H1 (cell line): ENCODE results near the gene DHRS13. TPM values are rescaled to one million over a fixed set of nuclear protein-coding genes. Genes with fewer than 3 reads are reported as not detected.

Source experiments
- CTCF ChIA-PET: fragments of 300-600 bp; sonication (Branson Sonifier 250); formaldehyde crosslinking; loops from one replicate; lab custom pipeline; 2021; ENCODE audit not compliant: partially characterized antibody; lab: Charles Lee
- POLR2A ChIA-PET: fragments of 300-600 bp; sonication (Branson Sonifier 250); formaldehyde crosslinking; loops from one replicate; lab custom pipeline; 2021; ENCODE audit warnings: inconsistent platforms; ENCODE audit not compliant: partially characterized antibody; lab: Charles Lee
- DNase-seq, 2 experiments: peaks; one replicate each; pipeline versions ENCODE4 v3.0.0 to v3.0.0-alpha.2; 2010 to 2022; ENCODE audit warnings: low spot score in 2 of 2, low read depth in 1 of 2, mixed read lengths in 1 of 2
- FAIRE-seq: peaks from 2 replicates; lab custom pipeline; 2011; peaks lifted over from hg19 to GRCh38; lab: Jason Lieb, UNC
- H2AFZ ChIP-seq: 2 replicates; pipeline ENCODE4 v1.8.1; 2012; ENCODE audit warnings: low read length, inconsistent platforms
- H2AK5ac ChIP-seq: 2 replicates; pipeline ENCODE4 v1.6.1; 2013; ENCODE audit warnings: low read depth, low read length
- H2BK120ac ChIP-seq: replicated peaks from 2 replicates; pipeline ENCODE3; 2013; ENCODE audit warnings: low read depth, low read length, inconsistent platforms
- H2BK12ac ChIP-seq: 2 replicates; pipeline ENCODE4 v1.6.1; 2013; ENCODE audit warnings: low read depth, low read length
- H2BK15ac ChIP-seq: 2 replicates; pipeline ENCODE4 v1.6.1; 2013; ENCODE audit warnings: low read length
- H2BK20ac ChIP-seq: 2 replicates; pipeline ENCODE4 v1.6.1; 2013; ENCODE audit warnings: low read length
- H2BK5ac ChIP-seq: 2 replicates; pipeline ENCODE4 v1.6.1; 2013; ENCODE audit warnings: low read depth, low read length
- H3K14ac ChIP-seq: 2 replicates; pipeline ENCODE4 v1.6.1; 2013; ENCODE audit warnings: inconsistent platforms; ENCODE audit not compliant: insufficient read length
- H3K18ac ChIP-seq: 2 replicates; pipeline ENCODE4 v1.6.1; 2013; ENCODE audit warnings: low read length; ENCODE audit errors: extremely low read depth
- H3K23ac ChIP-seq: 2 replicates; pipeline ENCODE4 v1.6.1; 2013; ENCODE audit warnings: inconsistent platforms; ENCODE audit not compliant: insufficient read length
- H3K23me2 ChIP-seq: 2 replicates; pipeline ENCODE4 v1.6.1; 2013; ENCODE audit warnings: low read depth, low read length
- H3K27ac ChIP-seq: 2 replicates; pipeline ENCODE4 v1.6.1; 2011; ENCODE audit warnings: low read depth, low read length, inconsistent platforms
- H3K27me3 ChIP-seq, 4 experiments: replicated peaks in 1 of 4; 1 replicate in 1 of 4; 2 replicates in 3 of 4; pipeline versions ENCODE4 v1.6.1 to v1.8.1; 2011 to 2013; ENCODE audit warnings: low read length in 3 of 4, mild to moderate bottlenecking in 3 of 4, inconsistent platforms in 2 of 4, mixed read lengths in 2 of 4, moderate library complexity in 1 of 4; ENCODE audit not compliant: control insufficient read depth in 3 of 4, insufficient read depth in 3 of 4; ENCODE audit errors: extremely low read depth in 1 of 4
- H3K36me3 ChIP-seq, 4 experiments: 2 replicates each; pipeline versions ENCODE4 v1.6.1 to v1.8.1; 2011 to 2013; ENCODE audit warnings: mild to moderate bottlenecking in 4 of 4, low read length in 3 of 4, moderate library complexity in 2 of 4, control low read depth in 1 of 4, inconsistent platforms in 1 of 4; ENCODE audit not compliant: insufficient read depth in 4 of 4, control insufficient read depth in 2 of 4
- H3K4ac ChIP-seq: replicated peaks from 2 replicates; pipeline ENCODE3; 2013; ENCODE audit warnings: low read length, low read depth, mixed read lengths, inconsistent platforms; ENCODE audit not compliant: insufficient read length
- H3K4me1 ChIP-seq, 4 experiments: replicated peaks in 1 of 4; 1 replicate in 1 of 4; 2 replicates in 3 of 4; pipeline versions ENCODE4 v1.6.1 to v1.8.1; 2011 to 2013; ENCODE audit warnings: low read length in 3 of 4, inconsistent platforms in 2 of 4, mixed read lengths in 1 of 4; ENCODE audit not compliant: insufficient read depth in 4 of 4, control insufficient read depth in 3 of 4
- H3K4me2 ChIP-seq, 2 experiments: 2 replicates each; pipeline versions ENCODE4 v1.6.1 to v1.8.1; 2011 to 2013; ENCODE audit warnings: low read depth in 2 of 2, low read length in 2 of 2, control low read depth in 1 of 2, inconsistent platforms in 1 of 2, mild to moderate bottlenecking in 1 of 2; ENCODE audit not compliant: insufficient read depth in 1 of 2
- H3K4me3 ChIP-seq, 4 experiments: fragments of 200-600, 300-600 bp in 1 of 4; sonication (generic), shearing (Covaris generic), sonication (Bioruptor Twin) in 1 of 4; 2 replicates each; pipeline versions ENCODE4 v1.5.1 to v1.8.1; 2011 to 2016; ENCODE audit warnings: low read length in 4 of 4, low read depth in 3 of 4, control low read depth in 2 of 4, inconsistent platforms in 2 of 4, mild to moderate bottlenecking in 2 of 4, mixed read lengths in 1 of 4, moderate library complexity in 1 of 4; ENCODE audit not compliant: insufficient read depth in 2 of 4; ENCODE audit errors: extremely low read depth in 1 of 4
- H3K56ac ChIP-seq: replicated peaks from 2 replicates; pipeline ENCODE3; 2013; ENCODE audit warnings: low read depth, mild to moderate bottlenecking, mixed read lengths, low read length, inconsistent platforms; ENCODE audit not compliant: insufficient read length
- H3K79me1 ChIP-seq: 2 replicates; pipeline ENCODE4 v1.6.1; 2013; ENCODE audit warnings: low read depth, low read length, control low read depth
- H3K79me2 ChIP-seq, 2 experiments: 2 replicates each; pipeline versions ENCODE4 v1.6.1 to v1.8.1; 2012 to 2013; ENCODE audit warnings: low read length in 2 of 2, mild to moderate bottlenecking in 2 of 2, inconsistent platforms in 1 of 2; ENCODE audit not compliant: insufficient read depth in 2 of 2, control insufficient read depth in 1 of 2
- H3K9ac ChIP-seq, 4 experiments: replicated peaks in 1 of 4; 1 replicate in 1 of 4; 2 replicates in 3 of 4; pipeline versions ENCODE4 v1.6.1 to v1.8.1; 2011 to 2013; ENCODE audit warnings: low read depth in 3 of 4, low read length in 3 of 4, control low read depth in 2 of 4, mild to moderate bottlenecking in 2 of 4, moderate library complexity in 2 of 4, inconsistent platforms in 1 of 4; ENCODE audit errors: extremely low read depth in 1 of 4
- H3K9me3 ChIP-seq, 2 experiments: 2 replicates each; pipeline versions ENCODE4 v1.6.1 to v1.8.1; 2012 to 2013; ENCODE audit warnings: mild to moderate bottlenecking in 2 of 2, moderate library complexity in 2 of 2, control low read depth in 1 of 2, inconsistent platforms in 1 of 2, low read depth in 1 of 2, low read length in 1 of 2, mixed read lengths in 1 of 2; ENCODE audit not compliant: insufficient read depth in 2 of 2
- H4K20me1 ChIP-seq, 2 experiments: replicated peaks in 1 of 2; 2 replicates each; pipeline versions ENCODE3 to v1.8.1; 2011 to 2013; ENCODE audit warnings: inconsistent platforms in 2 of 2, low read length in 2 of 2, mild to moderate bottlenecking in 1 of 2; ENCODE audit not compliant: insufficient read depth in 2 of 2, control insufficient read depth in 1 of 2
- H4K5ac ChIP-seq: 2 replicates; pipeline ENCODE4 v1.6.1; 2013; ENCODE audit warnings: low read length, low read depth, mixed read lengths, inconsistent platforms; ENCODE audit not compliant: insufficient read length
- H4K8ac ChIP-seq: 2 replicates; pipeline ENCODE4 v1.8.0; 2013; ENCODE audit warnings: mild to moderate bottlenecking, moderate library complexity, low read length, inconsistent platforms; ENCODE audit not compliant: insufficient read depth; ENCODE audit errors: extremely low read depth
- H4K91ac ChIP-seq: replicated peaks from 2 replicates; pipeline ENCODE3; 2013; ENCODE audit warnings: low read length, mixed read lengths, inconsistent platforms; ENCODE audit not compliant: insufficient read length
- CBX5 ChIP-seq: fragments of 300-800, 300-1000 bp; sonication (generic); IDR thresholded peaks from 2 replicates; pipeline ENCODE4 v1.7.1; 2016; ENCODE audit warnings: antibody characterized with exemption, low read length, low read depth
- CHD1 ChIP-seq: IDR thresholded peaks from 2 replicates; pipeline ENCODE4 v1.6.1; 2012; ENCODE audit warnings: low read depth, low read length, improper control_type of control experiment
- E2F6 ChIP-seq: IDR thresholded peaks from 2 replicates; pipeline ENCODE4 v1.6.1; 2012; ENCODE audit warnings: inconsistent platforms
- EP300 ChIP-seq, 2 experiments: IDR thresholded peaks; 1 replicate in 1 of 2; 2 replicates in 1 of 2; pipeline ENCODE4 v1.6.1; 2011 to 2012; ENCODE audit warnings: low read depth in 2 of 2, low read length in 2 of 2, mild to moderate bottlenecking in 2 of 2, borderline replicate concordance in 1 of 2, inconsistent platforms in 1 of 2, moderate library complexity in 1 of 2
- RBBP5 ChIP-seq: IDR thresholded peaks from 2 replicates; pipeline ENCODE4 v1.7.1; 2012; ENCODE audit warnings: low read depth, mild to moderate bottlenecking, inconsistent platforms, low read length, moderate library complexity, borderline replicate concordance
- RXRA ChIP-seq: IDR thresholded peaks from 2 replicates; pipeline ENCODE4 v1.6.1; 2011; ENCODE audit warnings: low read depth, mild to moderate bottlenecking, low read length, moderate library complexity; ENCODE audit not compliant: insufficient read depth
- SAP30 ChIP-seq: fragments of 300-600 bp; sonication (generic); IDR thresholded peaks from 2 replicates; pipeline ENCODE4 v1.7.1; 2012; ENCODE audit warnings: low read length, moderate library complexity, mild to moderate bottlenecking, inconsistent platforms; ENCODE audit not compliant: insufficient read depth, insufficient replicate concordance
- SIX5 ChIP-seq: IDR thresholded peaks from 2 replicates; pipeline ENCODE4 v1.6.1; 2011; ENCODE audit warnings: mild to moderate bottlenecking, low read depth, low read length
- SUZ12 ChIP-seq: fragments of 200-600 bp; sonication (generic); IDR thresholded peaks from 2 replicates; pipeline ENCODE4 v1.6.1; 2012; ENCODE audit warnings: mild to moderate bottlenecking, inconsistent platforms, low read length, moderate library complexity, mixed read lengths
- TAF1 ChIP-seq: IDR thresholded peaks from 2 replicates; pipeline ENCODE4 v1.6.1; 2011; ENCODE audit warnings: mild to moderate bottlenecking, low read depth, low read length
- USF2 ChIP-seq: IDR thresholded peaks from 2 replicates; pipeline ENCODE4 v1.6.1; 2011; ENCODE audit warnings: low read length, improper control_type of control experiment
- WGBS, 2 experiments: shearing (Covaris generic) in 1 of 2; methylation state at CpG; one replicate each; pipeline versions ENCODE4 v1.1.6 to v1.1.7; 2013 to 2015; ENCODE audit warnings: low lambda C conversion rate in 2 of 2, mixed read lengths in 2 of 2, inconsistent platforms in 1 of 2, low coverage in 1 of 2, missing lambda C conversion rate in 1 of 2; ENCODE audit not compliant: insufficient replicate concordance in 2 of 2, insufficient coverage in 1 of 2, insufficient read length in 1 of 2; ENCODE audit errors: extremely low coverage in 1 of 2, missing lambda C conversion rate in 1 of 2; 5-methylcytosine and 5-hydroxymethylcytosine counted together
- polyA plus RNA-seq, 7 experiments: library from polyadenylated mRNA; depleted of rRNA in 3 of 7; stranded (reverse) in 5 of 7; unstranded in 2 of 7; fragments of >200 nt in 5 of 7; fragments of 200-250 nt in 2 of 7; gene quantifications; 1 replicate in 5 of 7; 2 replicates in 1 of 7; 4 replicates in 1 of 7; pipeline versions ENCODE4 v1.2.1 to v1.2.3, GENCODE V29; 2011 to 2013; ENCODE audit warnings: missing spikeins in 2 of 7, mixed read lengths in 2 of 7
- total RNA-seq: library from RNA; stranded (reverse); fragmentation: NEBNext Ultra II Directional; extraction: Animal tissue kit (Norgen Biotek cat#: 25700); gene quantifications from 2 replicates; pipeline ENCODE4 v1.2.1, GENCODE V29; 2021

Gene DHRS13
- total and polyA plus RNA-seq, 2 of the 8 experiments (the other 6 are each of a cell fraction or from before 2014, with no cell fraction given): 23.7 to 30.0 TPM

DNA sequence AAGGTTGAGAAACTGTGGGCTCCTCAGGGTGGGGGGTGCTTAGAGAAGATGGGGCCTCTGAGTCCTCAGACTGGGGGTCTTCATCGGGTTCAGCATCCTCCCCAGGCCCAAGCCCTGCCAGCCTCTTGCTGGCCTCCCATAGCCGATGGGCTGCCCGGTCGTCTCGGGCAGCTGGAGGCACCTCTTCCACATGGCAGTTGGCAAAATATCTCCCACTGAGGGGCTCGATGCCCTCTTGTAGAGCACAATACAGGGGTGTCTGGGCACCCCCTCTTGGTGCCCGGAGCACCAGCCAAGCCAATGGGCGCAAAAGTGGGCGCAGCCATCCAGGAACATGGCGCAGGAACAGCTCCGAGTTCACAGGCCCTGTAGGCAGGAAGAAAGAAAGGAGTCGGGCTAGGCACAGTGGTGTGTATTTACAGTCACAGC is 4.3 kb downstream of the DHRS13 start:
- no peak for FAIRE-seq
- no peak overlapping the region for H3K14ac ChIP-seq
- no peak overlapping the region for H3K56ac ChIP-seq
- no peak overlapping the region for H3K27ac ChIP-seq
- H2AFZ ChIP-seq: no peak overlapping the region
- H3K4ac ChIP-seq: no peak overlapping the region
- no peak overlapping the region for H2BK12ac ChIP-seq
- no peak overlapping the region for H3K23ac ChIP-seq
- H3K9me3 ChIP-seq: no peaks in the 10 kb centered on the region
- H3K79me2 ChIP-seq: peaks cover 4 to 21% of the 10 kb centered on the region in 2 experiments
- H2BK5ac ChIP-seq: no peak overlapping the region
- no peak for DNase-seq
- WGBS, 2 experiments: 89% methylated on average over 11 of the region's 12 CpGs; no CpG with 5 or more reads in 1 of the 2 experiments
- ChIA-PET POLR2A (interaction anchor here (0.9 to 5.2 kb wide), 17 partner anchors 8 to 178 kb away, joined by 3 to 51 read pairs (median 8); partner anchors contain the start of genes RPL23A and TLCD1), CTCF (interaction anchor here (0.6 to 7.3 kb wide), 18 partner anchors 11 to 219 kb away, joined by 3 to 47 read pairs (median 4); partner anchors contain the start of genes NEK8 and TLCD1)
- no peak overlapping the region; the same call in 1 of the 2 replicates for H2AK5ac ChIP-seq
- H3K4me1 ChIP-seq: peaks cover 2 to 22% (median 8%) of the 10 kb centered on the region in 4 experiments
- peaks cover 8% of the 10 kb centered on the region for H3K79me1 ChIP-seq
- no peak overlapping the region for H3K9ac ChIP-seq
- no peak overlapping the region for H4K91ac ChIP-seq
- no peaks in the 10 kb centered on the region; a peak in 1 of 8 replicates for H3K36me3 ChIP-seq
- no peak overlapping the region; a peak in 1 of 4 replicates for H3K4me2 ChIP-seq
- no peak overlapping the region for H3K18ac ChIP-seq
- no peaks in the 10 kb centered on the region for H3K27me3 ChIP-seq
- no peak overlapping the region for H2BK120ac ChIP-seq
- H4K8ac ChIP-seq: no peak overlapping the region; the same call in 1 of the 2 replicates
- no peak overlapping the region for H3K4me3 ChIP-seq
- no peak overlapping the region for H2BK15ac ChIP-seq
- no peak overlapping the region for H4K5ac ChIP-seq
- peaks cover 10% of the 10 kb centered on the region; the same call in 1 of the 2 replicates for H3K23me2 ChIP-seq
- no peak overlapping the region for H2BK20ac ChIP-seq
- peaks cover 0 to 2% of the 10 kb centered on the region in 2 experiments for H4K20me1 ChIP-seq
- TF ChIP-seq SIX5 (no peak), SAP30 (no peak), CBX5 (no peak), EP300 (IDR thresholded peaks at IDR 0.05; ENCODE audit: borderline replicate concordance in 1 of 2, low read depth in 2 of 2, low read length in 2 of 2) (no peak), RBBP5 (no peak), E2F6 (no peak), SUZ12 (no peak), RXRA (no peak), TAF1 (no peak), CHD1 (no peak), USF2 (no peak)
